GM19467 (cell line): Measurements from ENCODE around the gene SBF2.
"Not testable (repeated sequence)": the region's sequence is repeated elsewhere in the genome, so short reads cannot be mapped to it uniquely, and the experiment has no call there.

Experiments
- ATAC-seq: cut with Tn5 transposase; IDR thresholded peaks from one replicate; pipeline ENCODE4 v1.9.1; 2021; ENCODE audit warnings: mild to moderate bottlenecking, moderate library complexity; ENCODE audit not compliant: unreplicated experiment

The SBF2 gene

GRCh38 chr11:10122326-10123197 lies 171.5 kb downstream of the SBF2 start:
- ATAC-seq, result no peak

- no peak for ATAC-seq
These were observed 175.2 kb downstream of the SBF2 start for GRCh38 chr11:10118865-10119264.

- ATAC-seq, result no peak
These were observed 176.2 kb downstream of the SBF2 start for GRCh38 chr11:10117709-10118351.

- no peak for ATAC-seq
These were observed 177.4 kb downstream of the SBF2 start for GRCh38 chr11:10116588-10116987.

GRCh38 chr11:10114593-10115404 lies 179.2 kb downstream of the SBF2 start:
- ATAC-seq, result no peak

GRCh38 chr11:10113852-10114251 lies 180.2 kb downstream of the SBF2 start:
- ATAC-seq, result no peak

GRCh38 chr11:10109806-10110205 lies 184.2 kb downstream of the SBF2 start:
- no peak for ATAC-seq

GRCh38 chr11:10108915-10109680 lies 184.9 kb downstream of the SBF2 start:
- ATAC-seq, result no peak

- ATAC-seq, result no peak
These were observed 186.5 kb downstream of the SBF2 start for GRCh38 chr11:10107497-10107896.

- no peak for ATAC-seq
These were observed 196.4 kb downstream of the SBF2 start for GRCh38 chr11:10097615-10098014.

GRCh38 chr11:10096987-10097386 lies 197.0 kb downstream of the SBF2 start:
- no peak for ATAC-seq

GRCh38 chr11:10095412-10096208 lies 198.4 kb downstream of the SBF2 start:
- no peak for ATAC-seq

- ATAC-seq, result no peak
These were observed 201.6 kb downstream of the SBF2 start for GRCh38 chr11:10092426-10092825.

GRCh38 chr11:10091314-10092045 lies 202.5 kb downstream of the SBF2 start:
- no peak for ATAC-seq

GRCh38 chr11:10087923-10088225 lies 206.1 kb downstream of the SBF2 start:
- not testable (repeated sequence) for ATAC-seq

GRCh38 chr11:10087186-10087922 lies 206.7 kb downstream of the SBF2 start:
- ATAC-seq, result no peak

GRCh38 chr11:10080138-10080537 lies 213.9 kb downstream of the SBF2 start:
- ATAC-seq, result no peak

- ATAC-seq, result no peak
These were observed 217.4 kb downstream of the SBF2 start for GRCh38 chr11:10076458-10077141.
